MCF 10A (cell line): ENCODE measurements around the gene N4BP2L2. TPM values are rescaled to one million over a fixed set of nuclear protein-coding genes. Genes with fewer than 3 reads are reported as not detected.

ENCODE experiments used
- BruUV-seq: library from RNA; stranded (reverse); fragments of 400-500 nt; replicated peaks from 2 replicates; lab custom pipeline; 2021; lab: Mats Ljungman, UMichigan
- CTCF ChIA-PET: fragments of 300-600 bp; sonication (Branson Sonifier 250); formaldehyde crosslinking; extraction: SDS; loops from one replicate; lab custom pipeline; 2021; ENCODE audit warnings: antibody characterized with exemption, inconsistent platforms; lab: Yijun Ruan, JAX
- POLR2A ChIA-PET: fragments of 300-600, 350-650 bp; sonication (Branson Sonifier 250); formaldehyde crosslinking; extraction: SDS; loops from one replicate; lab custom pipeline; 2020; ENCODE audit warnings: antibody characterized with exemption, inconsistent platforms; lab: Yijun Ruan, JAX
- DNase-seq: peaks from one replicate; pipeline ENCODE4 v3.0.0-alpha.2; 2018; ENCODE audit not compliant: unreplicated experiment
- H3K27ac Mint-ChIP-seq: one replicate; pipeline ENCODE4 v1.8.0; 2022; ENCODE audit warnings: mild to moderate bottlenecking, low read depth, mixed read lengths; ENCODE audit not compliant: unreplicated experiment
- H3K27me3 Mint-ChIP-seq: one replicate; pipeline ENCODE4 v1.8.0; 2022; ENCODE audit warnings: mixed read lengths; ENCODE audit not compliant: insufficient read depth, unreplicated experiment
- H3K36me3 Mint-ChIP-seq: one replicate; pipeline ENCODE4 v1.8.0; 2022; ENCODE audit warnings: mild to moderate bottlenecking, moderate library complexity, mixed read lengths; ENCODE audit not compliant: insufficient read depth, unreplicated experiment
- H3K4me1 Mint-ChIP-seq: one replicate; pipeline ENCODE4 v1.8.0; 2022; ENCODE audit warnings: mixed read lengths; ENCODE audit not compliant: insufficient read depth, unreplicated experiment
- H3K4me3 Mint-ChIP-seq: one replicate; pipeline ENCODE4 v1.8.0; 2022; ENCODE audit warnings: mild to moderate bottlenecking, moderate library complexity, mixed read lengths; ENCODE audit not compliant: unreplicated experiment
- H3K9me3 Mint-ChIP-seq: one replicate; pipeline ENCODE4 v1.8.0; 2022; ENCODE audit warnings: mixed read lengths; ENCODE audit not compliant: unreplicated experiment
- CTCF ChIP-seq: fragments of 200-600 bp; IDR thresholded peaks from one replicate; pipeline ENCODE4 v1.8.0; 2022; ENCODE audit warnings: antibody characterized with exemption, mild to moderate bottlenecking; ENCODE audit not compliant: unreplicated experiment
- intact Hi-C: fragments of 100-400 bp; cut with micrococcal nuclease; formaldehyde crosslinking; loops from 2 replicates; pipeline ENCODE4 v1.14.1; 2022
- total RNA-seq: library from RNA; stranded (reverse); gene quantifications from 2 replicates; pipeline ENCODE4 v1.2.3, GENCODE V29; 2022

N4BP2L2 gene
- total RNA-seq, 1 experiment from 2014 or later = 113 TPM

GRCh38 chr13:32545083-32545482 is 6.5 kb upstream of the N4BP2L2 start:
- Mint-ChIP-seq H3K9me3 (no peaks in the 10 kb centered on the region), H3K4me3 (no peak overlapping the region), H3K27me3 (no peaks in the 10 kb centered on the region), H3K4me1 (no peaks in the 10 kb centered on the region), H3K36me3 (no peaks in the 10 kb centered on the region), H3K27ac (no peak overlapping the region)
- intact Hi-C loops = no loop called here
- ChIA-PET POLR2A (interaction anchor here (0.9 kb wide), 1 partner anchor 14 kb away, joined by 3 read pairs; no protein-coding TSS in a partner anchor), CTCF (interaction anchor here (0.6 to 3.0 kb wide), 2 partner anchors 15 to 36 kb away, joined by 3 to 10 read pairs; no protein-coding TSS in a partner anchor)
- DNase-seq = no peak
- BruUV-seq = no TSS peak
- TF ChIP-seq CTCF = no peak

- intact Hi-C loops = no loop called here
- no peak for TF ChIP-seq CTCF
- no peaks in the 10 kb centered on the region for H3K9me3 Mint-ChIP-seq
- H3K4me3 Mint-ChIP-seq = no peak overlapping the region
- CTCF ChIA-PET = interaction anchor here (0.5 to 1.3 kb wide), 5 partner anchors 38 to 1588 kb away, joined by 3 to 4 read pairs (median 3); no protein-coding TSS in a partner anchor
- no peaks in the 10 kb centered on the region for H3K27me3 Mint-ChIP-seq
- H3K36me3 Mint-ChIP-seq = peaks cover 5% of the 10 kb centered on the region
- no peak overlapping the region for H3K27ac Mint-ChIP-seq
- no peak for DNase-seq
- POLR2A ChIA-PET = interaction anchor here (1.1 kb wide), 1 partner anchor 9 kb away, joined by 3 read pairs; no protein-coding TSS in a partner anchor
- BruUV-seq = no TSS peak
- H3K4me1 Mint-ChIP-seq = peaks cover 4% of the 10 kb centered on the region
Measured at GRCh38 chr13:32542221-32542620, 3.6 kb upstream of the N4BP2L2 start.

GRCh38 chr13:32538143-32538620 is 413 bp downstream of the N4BP2L2 start:
- peaks cover 16% of the 10 kb centered on the region for H3K9me3 Mint-ChIP-seq
- DNase-seq = no peak
- H3K36me3 Mint-ChIP-seq = peaks cover 41% of the 10 kb centered on the region
- TSS peak; percentile 64 for BruUV-seq
- intact Hi-C loops = no loop called here
- ChIA-PET CTCF (interaction anchor here (1.1 to 1.9 kb wide), 3 partner anchors 9 to 50 kb away, joined by 3 to 5 read pairs (median 3); no protein-coding TSS in a partner anchor), POLR2A (interaction anchor here (0.6 to 1.9 kb wide), 13 partner anchors 10 to 744 kb away, joined by 3 to 6 read pairs (median 3); partner anchors contain the start of genes BRCA2 and PDS5B)
- peak overlapping the region; percentile 98 for H3K4me3 Mint-ChIP-seq
- no peak for TF ChIP-seq CTCF
- peak overlapping the region; percentile 100 for H3K27ac Mint-ChIP-seq
- H3K27me3 Mint-ChIP-seq = no peaks in the 10 kb centered on the region
- H3K4me1 Mint-ChIP-seq = peaks cover 33% of the 10 kb centered on the region

- H3K4me3 Mint-ChIP-seq = peak overlapping the region; percentile 98
- POLR2A ChIA-PET = interaction anchor here (0.6 to 1.9 kb wide), 11 partner anchors 9 to 988 kb away, joined by 3 to 6 read pairs (median 3); partner anchors contain the start of genes BRCA2 and PDS5B
- CTCF ChIA-PET = interaction anchor here (1.1 to 1.9 kb wide), 2 partner anchors 9 to 31 kb away, joined by 3 to 5 read pairs; no protein-coding TSS in a partner anchor
- intact Hi-C loops = no loop called here
- no peak for DNase-seq
- H3K27me3 Mint-ChIP-seq = no peaks in the 10 kb centered on the region
- TF ChIP-seq CTCF = no peak
- H3K36me3 Mint-ChIP-seq = peaks cover 46% of the 10 kb centered on the region
- peak overlapping the region; percentile 100 for H3K27ac Mint-ChIP-seq
- BruUV-seq = no TSS peak
- H3K4me1 Mint-ChIP-seq = peaks cover 33% of the 10 kb centered on the region
- H3K9me3 Mint-ChIP-seq = peaks cover 16% of the 10 kb centered on the region
Measured at GRCh38 chr13:32537580-32538142, 934 bp downstream of the N4BP2L2 start.
